A549 (cell line): Measurements from ENCODE around the gene AMHR2. TPM values are rescaled to one million over a fixed set of nuclear protein-coding genes. Genes with fewer than 3 reads are reported as not detected.
A peak's percentile ranks its signal among the peaks of the same experiment; 100 is the strongest.

Source experiments
- ATAC-seq, 2 experiments: fragments of 200-7000 bp in 1 of 2; fragments of >200 bp in 1 of 2; cut with Nextera tagmentation in 1 of 2; cut with Tn5 transposase in 1 of 2; 3 replicates each; pipeline versions ENCODE4 v1.8.0 to v1.9.1; 2018 to 2020; ENCODE audit warnings: mild to moderate bottlenecking in 1 of 2, moderate library complexity in 1 of 2
- CTCF ChIA-PET: fragments of 300-600 bp; sonication (Branson Sonifier 250); formaldehyde crosslinking; extraction: SDS; loops from one replicate; lab custom pipeline; 2021; ENCODE audit warnings: antibody characterized with exemption, inconsistent platforms; lab: Yijun Ruan, JAX
- POLR2A ChIA-PET: fragments of 350-600 bp; formaldehyde crosslinking; extraction: SDS; loops from one replicate; lab custom pipeline; 2021; ENCODE audit warnings: antibody characterized with exemption, inconsistent platforms; lab: Yijun Ruan, JAX
- DNase-seq, 2 experiments: peaks; one replicate each; pipeline versions ENCODE4 v3.0.0 to v3.0.0-alpha.2; 2011 to 2016; ENCODE audit warnings: low read depth in 1 of 2, low spot score in 1 of 2
- FAIRE-seq: peaks from 2 replicates; lab custom pipeline; 2011; peaks lifted over from hg19 to GRCh38; lab: Jason Lieb, UNC
- H3K27ac ChIP-seq, 2 experiments: fragments of >200 bp; sonication (Bioruptor Twin); formaldehyde crosslinking; 3 replicates each; pipeline ENCODE4 v1.5.1; 2016 to 2017
- H3K4me1 ChIP-seq: fragments of >200 bp; sonication (Bioruptor Twin); formaldehyde crosslinking; 3 replicates; pipeline ENCODE4 v1.6.1; 2016
- H3K4me2 ChIP-seq: fragments of >200 bp; sonication (Bioruptor Twin); formaldehyde crosslinking; 3 replicates; pipeline ENCODE4 v1.6.1; 2016
- H3K4me3 ChIP-seq: fragments of >200 bp; sonication (Bioruptor Twin); formaldehyde crosslinking; 3 replicates; pipeline ENCODE4 v1.5.1; 2016
- H3K9me3 ChIP-seq: fragments of >200 bp; sonication (Bioruptor Twin); formaldehyde crosslinking; 3 replicates; pipeline ENCODE4 v1.6.1; 2016
- CHD2 ChIP-seq: fragments of 150-350 bp; IDR thresholded peaks from 2 replicates; pipeline ENCODE4 v1.6.1; 2014; ENCODE audit warnings: low read length; ENCODE audit not compliant: partially characterized antibody
- E2F6 ChIP-seq: IDR thresholded peaks from 2 replicates; pipeline ENCODE4 v1.6.1; 2012; ENCODE audit warnings: low read depth, borderline replicate concordance
- ELK1 ChIP-seq: fragments of 150-350 bp; IDR thresholded peaks from 2 replicates; pipeline ENCODE4 v1.6.1; 2014; ENCODE audit warnings: low read depth, mild to moderate bottlenecking, low read length
- HOXB5 ChIP-seq: fragments of 250-450 bp; sonication (Bioruptor Pico); IDR thresholded peaks from 2 replicates; pipeline ENCODE4 v1.5.0; 2020; ENCODE audit warnings: mild to moderate bottlenecking, moderate library complexity
- JUN ChIP-seq, 2 experiments: fragments of >200 bp; sonication (Bioruptor Twin); formaldehyde crosslinking; IDR thresholded peaks; 2 replicates in 1 of 2; 3 replicates in 1 of 2; pipeline ENCODE4 v1.6.1; 2016 to 2017
- MAX ChIP-seq: IDR thresholded peaks from 2 replicates; pipeline ENCODE4 v1.6.1; 2012
- MAZ ChIP-seq: fragments of 150-350 bp; IDR thresholded peaks from 2 replicates; pipeline ENCODE4 v1.6.1; 2014; ENCODE audit warnings: antibody characterized with exemption, low read depth, low read length, borderline replicate concordance
- MYC ChIP-seq: IDR thresholded peaks from 2 replicates; pipeline ENCODE4 v1.6.1; 2012; ENCODE audit warnings: mild to moderate bottlenecking, inconsistent platforms, low read length, improper control_type of control experiment, borderline replicate concordance
- PBX3 ChIP-seq: IDR thresholded peaks from 2 replicates; pipeline ENCODE4 v1.6.1; 2012
- PHF8 ChIP-seq: fragments of 200-600 bp; sonication (generic); IDR thresholded peaks from 2 replicates; pipeline ENCODE4 v1.6.1; 2016; ENCODE audit warnings: low read depth, mild to moderate bottlenecking, antibody characterized with exemption, moderate library complexity, borderline replicate concordance
- POLR2A ChIP-seq: IDR thresholded peaks from 2 replicates; pipeline ENCODE4 v1.6.1; 2012; ENCODE audit warnings: mild to moderate bottlenecking, low read length
- RFX5 ChIP-seq: fragments of 450-650 bp; IDR thresholded peaks from 2 replicates; pipeline ENCODE4 v1.7.1; 2014; ENCODE audit warnings: antibody characterized with exemption, mild to moderate bottlenecking, moderate library complexity
- TP53 ChIP-seq: fragments of 250-450 bp; sonication (Bioruptor Pico); IDR thresholded peaks from 2 replicates; pipeline ENCODE4 v1.5.0; 2021; ENCODE audit warnings: mild to moderate bottlenecking, moderate library complexity
- ZC3H11A ChIP-seq: fragments of 450-650 bp; IDR thresholded peaks from 2 replicates; pipeline ENCODE4 v1.6.1; 2014; ENCODE audit warnings: antibody characterized with exemption, mild to moderate bottlenecking
- WGBS: methylation state at CpG from one replicate; pipeline ENCODE4 v1.1.6; 2017; ENCODE audit errors: missing lambda C conversion rate; 5-methylcytosine and 5-hydroxymethylcytosine counted together
- polyA plus RNA-seq, 4 experiments: library from polyadenylated mRNA; depleted of rRNA in 3 of 4; stranded (reverse); fragments of >200 nt; fragmentation: RNase III in 1 of 4; extraction: RNeasy Plus Mini Kit Qiagen cat#74134 plus additional on column Dnase treatment in 1 of 4; gene quantifications; 2 replicates in 3 of 4; 3 replicates in 1 of 4; pipeline ENCODE4 v1.2.3, GENCODE V29; 2011 to 2017

Gene AMHR2
- polyA plus RNA-seq, 2 of the 4 experiments (the other 2 are of a cell fraction), result 0.12 to 0.18 TPM

- no peak for TF ChIP-seq HOXB5 (CRISPR knock-in tag)
- TF ChIP-seq CHD2, result peak; percentile 62
- TF ChIP-seq MAX, result peak; percentile 63
- TF ChIP-seq ZC3H11A, result no peak
- peak; percentile 81 for TF ChIP-seq RFX5
- peak; percentile 100 for TF ChIP-seq PBX3
- TF ChIP-seq PHF8, result no peak
- TF ChIP-seq POLR2A, result peak; percentile 82
- TF ChIP-seq E2F6, result peak; percentile 70
- peak; percentile 78 for FAIRE-seq
- CTCF ChIA-PET, result interaction anchor here (0.6 to 12.7 kb wide), 8 partner anchors 16 to 55 kb away, joined by 3 to 199 read pairs (median 6); partner anchors contain the start of gene AMHR2
- POLR2A ChIA-PET, result interaction anchor here (0.6 to 2.1 kb wide), 19 partner anchors 11 to 199 kb away, joined by 3 to 22 read pairs (median 5); partner anchors contain the start of genes AAAS, CSAD, PRR13 and TARBP2
- H3K27ac ChIP-seq, result peak overlapping the region; percentile 95 to 99
- H3K4me3 ChIP-seq, result peak overlapping the region; percentile 70
- peak overlapping the region; percentile 89 for H3K4me2 ChIP-seq
- DNase-seq, result peak; percentile 97 to 100
- ATAC-seq, result peak; percentile 87 to 92
- under 1% methylated on average over 29 of the region's 29 CpGs for WGBS
- H3K9me3 ChIP-seq, result no peaks in the 10 kb centered on the region
- peaks cover 32% of the 10 kb centered on the region for H3K4me1 ChIP-seq
Measured at GRCh38 chr12:53379389-53380103, 44.1 kb upstream of the AMHR2 start.

GRCh38 chr12:53380104-53380793 is 43.4 kb upstream of the AMHR2 start, which contains the start of gene SP1:
Gene SP1 (plus strand): TSS chr12:53380176. CDS start chr12:53380292, 116 bp downstream.
- Histone ChIP-seq H3K4me2 (peak within 1 kb of the TSS; percentile 99), H3K27ac (peak within 1 kb of the TSS; percentile 95 to 99), H3K4me3 (peak within 1 kb of the TSS; percentile 70), H3K4me1 (peaks cover 34% of the 10 kb centered on the region), H3K9me3 (no peaks in the 10 kb centered on the region)
- peak; percentile 65 to 86; a peak in 4 of 5 replicates for TF ChIP-seq JUN (IDR thresholded peaks at IDR 0.05)
- TF ChIP-seq MAZ, result peak; percentile 92
- TF ChIP-seq ELK1, result no peak
- no peak for TF ChIP-seq TP53 (CRISPR knock-in tag)
- peak; percentile 14 for TF ChIP-seq MAX
- TF ChIP-seq MYC, result peak; percentile 56; the same call in 1 of the 2 replicates
- 0 out of 2 replicates have a peak, but pooled peaks have one; percentile 22 for TF ChIP-seq POLR2A
- 2% methylated on average over 19 of the region's 71 CpGs for WGBS
- ATAC-seq (peak; percentile 55 to 69), DNase-seq (peak; percentile 70 to 97), FAIRE-seq (no peak)
- ChIA-PET POLR2A (interaction anchor here (0.8 to 2.1 kb wide), 12 partner anchors 21 to 120 kb away, joined by 3 to 22 read pairs (median 13); partner anchors contain the start of genes AAAS, PRR13 and TARBP2), CTCF (interaction anchor here (0.7 to 12.7 kb wide), 10 partner anchors 16 to 58 kb away, joined by 3 to 199 read pairs (median 12); partner anchors contain the start of gene AMHR2)
